Activated T-cell treated with anti-CD3 and anti-CD28 coated beads, Interleukin-2, amount 50 U/mL, for 48 hours (primary cell): ENCODE measurements around the gene SIRPA.

Experiments used
- DNase-seq, 2 experiments: peaks; one replicate each; pipeline ENCODE4 v3.0.0-alpha.2; 2020

Gene SIRPA

DNA sequence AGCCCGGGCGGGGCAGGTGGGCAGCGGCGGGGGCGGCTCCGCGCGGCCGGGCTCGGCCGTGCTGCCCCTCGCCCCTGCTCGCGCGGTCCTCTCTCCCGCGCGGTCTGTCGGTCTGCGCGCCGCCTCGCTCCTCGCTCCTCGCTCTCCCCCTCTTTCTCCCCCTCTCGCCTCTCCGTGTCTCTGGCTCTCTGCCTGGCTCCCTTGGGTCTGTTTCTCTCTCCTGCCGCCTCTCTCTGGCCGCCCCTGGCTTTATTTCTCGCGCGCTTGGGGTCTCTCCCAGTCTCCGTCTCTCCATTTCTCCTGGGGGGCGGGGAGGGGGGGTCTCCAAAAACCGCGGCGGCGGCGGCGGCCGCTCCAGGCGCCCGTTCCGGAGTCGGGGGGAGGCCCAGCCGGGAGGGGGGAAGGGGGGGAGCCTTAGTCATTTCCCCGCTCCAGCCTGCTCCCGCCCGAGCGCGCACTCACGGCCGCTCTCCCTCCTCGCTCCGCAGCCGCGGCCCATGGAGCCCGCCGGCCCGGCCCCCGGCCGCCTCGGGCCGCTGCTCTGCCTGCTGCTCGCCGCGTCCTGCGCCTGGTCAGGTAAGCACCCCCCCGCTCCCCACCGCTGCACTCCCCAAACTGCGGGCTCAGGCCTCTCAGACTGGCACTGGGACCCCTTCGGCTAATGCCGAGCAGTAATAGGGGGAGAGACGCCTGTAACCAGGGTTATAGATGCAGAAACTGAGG is at the start of gene SIRPA:
Gene SIRPA, plus strand, starts transcription at position 457 of the 723 bp plus-strand sequence. Its CDS starts 41 bp downstream, at position 498.
- DNase-seq, result no peak

GRCh38 chr20:1845701-1846100 is 49.5 kb upstream of the SIRPA start:
- DNase-seq, result no peak

GRCh38 chr20:1846341-1846740 is 48.9 kb upstream of the SIRPA start:
- no peak for DNase-seq

DNA sequence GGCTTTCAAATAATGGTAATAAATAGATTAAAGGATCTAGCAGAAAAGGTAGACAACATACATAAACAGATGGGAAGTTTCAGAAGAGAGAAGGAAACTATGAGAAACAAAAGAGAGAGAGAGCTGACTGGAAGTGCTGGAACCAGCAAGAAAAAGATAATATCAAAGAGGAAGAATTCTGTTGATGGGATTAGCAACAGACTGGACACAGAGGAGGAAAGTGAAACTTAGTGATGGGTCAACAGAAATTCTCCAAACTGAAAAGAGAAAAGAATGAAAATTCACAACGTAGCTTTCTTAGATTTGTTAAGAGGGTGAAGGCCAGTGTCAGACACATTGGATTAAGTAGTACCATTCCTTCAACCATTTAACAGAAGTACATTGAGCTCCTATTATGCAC is 48.3 kb upstream of the SIRPA start:
- no peak for DNase-seq

- DNase-seq, result no peak
Measured at GRCh38 chr20:1847780-1848179, 47.4 kb upstream of the SIRPA start.

- DNase-seq, result no peak
Measured at GRCh38 chr20:1848373-1848772, 46.8 kb upstream of the SIRPA start.

GRCh38 chr20:1851396-1851795 is 43.8 kb upstream of the SIRPA start:
- DNase-seq, result no peak

DNA sequence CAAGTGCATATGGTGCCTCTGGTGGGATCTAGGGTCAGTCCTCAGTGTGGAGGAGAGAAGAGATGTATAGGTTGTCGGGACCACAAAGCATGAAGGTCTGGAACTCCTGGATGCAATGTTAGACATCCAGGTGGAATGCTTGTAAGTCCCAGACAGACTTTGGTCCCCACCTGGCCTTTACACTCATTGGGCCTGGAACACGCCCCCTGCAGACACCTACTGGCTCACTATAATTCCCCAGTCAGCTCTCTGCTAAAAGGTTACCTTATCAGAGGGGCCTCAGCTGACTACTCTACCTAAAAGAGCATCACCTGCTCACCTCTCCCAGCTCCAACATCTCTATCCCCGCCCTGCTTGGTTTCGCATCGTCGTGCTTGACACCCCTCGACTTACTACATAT is 41.7 kb upstream of the SIRPA start:
- DNase-seq, result no peak

DNA sequence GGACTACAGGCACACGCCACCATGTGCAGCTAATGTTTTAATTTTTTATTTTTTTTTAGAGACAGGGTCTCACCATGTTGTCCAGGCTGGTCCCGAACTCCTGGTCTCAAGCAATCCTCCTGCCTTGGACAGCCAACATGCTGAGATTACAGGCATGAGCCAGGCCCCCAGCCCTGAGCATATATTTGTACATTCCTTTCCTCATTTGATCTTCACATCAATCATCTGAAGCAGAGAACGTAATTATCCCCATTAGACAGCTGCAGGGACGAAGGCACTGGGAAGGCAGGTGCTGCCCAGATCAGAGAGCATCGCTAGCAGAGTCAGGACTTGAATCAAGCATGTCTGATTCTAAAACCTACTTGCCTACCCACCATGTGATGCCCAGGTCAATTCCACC is 41.0 kb upstream of the SIRPA start:
- no peak for DNase-seq

GRCh38 chr20:1855109-1855508 is 40.1 kb upstream of the SIRPA start:
- DNase-seq, result no peak

DNA sequence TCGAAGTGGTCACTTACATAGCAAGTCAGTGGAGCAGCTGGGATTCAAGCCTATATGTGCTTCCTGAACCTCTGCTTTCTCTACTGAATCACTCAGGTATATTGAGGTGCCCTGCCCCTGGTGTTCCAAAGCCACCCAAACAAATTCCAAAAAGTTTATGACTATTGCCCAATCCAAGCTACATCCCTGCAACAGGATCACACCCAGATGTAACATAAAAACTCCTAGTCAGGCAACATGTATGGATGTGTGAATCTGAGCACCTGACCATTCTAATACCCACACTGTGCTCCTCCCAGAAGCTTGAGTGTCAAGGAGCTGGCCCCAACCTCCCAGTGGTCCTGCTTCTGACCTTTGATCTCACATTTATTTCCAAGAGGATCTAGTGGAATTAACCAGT is 39.5 kb upstream of the SIRPA start:
- DNase-seq, result no peak

- no peak for DNase-seq
Measured at GRCh38 chr20:1856424-1856823, 38.8 kb upstream of the SIRPA start.

GRCh38 chr20:1857466-1857865 is 37.7 kb upstream of the SIRPA start:
- no peak for DNase-seq

DNA sequence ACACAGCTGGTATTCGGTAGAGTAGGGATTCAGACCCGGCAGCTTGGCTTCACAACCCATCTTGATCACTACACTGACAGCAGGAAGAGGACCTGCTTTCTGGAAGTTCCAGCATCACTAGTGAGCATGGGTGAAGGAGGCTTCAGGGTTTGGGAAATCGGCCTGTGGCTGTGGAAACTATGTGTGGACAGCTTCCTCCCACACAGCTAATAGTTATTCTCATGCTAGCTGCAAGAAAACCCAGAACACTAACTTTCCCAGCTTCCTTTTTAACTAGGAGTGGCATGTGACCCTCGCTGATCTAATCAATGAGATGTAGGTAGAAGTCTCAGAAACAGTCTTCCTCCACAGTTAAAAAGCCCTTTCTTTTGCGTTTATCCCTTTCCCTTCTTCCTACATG is 36.3 kb upstream of the SIRPA start:
- DNase-seq, result no peak

DNA sequence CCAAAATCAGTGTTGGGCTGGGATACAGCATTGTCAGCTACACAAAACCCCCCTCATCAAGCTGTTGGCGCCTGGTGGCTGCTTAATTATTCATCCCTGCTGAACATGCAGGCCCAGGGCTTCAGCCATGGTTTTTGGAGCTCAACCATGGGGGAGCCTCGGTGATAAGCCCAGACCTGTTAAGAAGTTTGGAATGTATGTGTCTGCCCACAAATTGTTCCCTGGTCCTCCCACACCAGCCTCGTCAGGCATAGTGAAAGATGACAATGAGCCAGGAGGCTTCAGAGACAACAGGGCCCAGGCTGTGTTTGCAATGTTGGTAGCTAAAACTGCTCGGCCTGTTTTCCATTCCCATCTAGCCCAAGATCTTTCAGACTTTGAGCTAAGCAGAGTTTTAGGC is 34.8 kb upstream of the SIRPA start:
- no peak for DNase-seq

GRCh38 chr20:1861347-1861976 is 33.7 kb upstream of the SIRPA start:
- DNase-seq, result no peak

DNA sequence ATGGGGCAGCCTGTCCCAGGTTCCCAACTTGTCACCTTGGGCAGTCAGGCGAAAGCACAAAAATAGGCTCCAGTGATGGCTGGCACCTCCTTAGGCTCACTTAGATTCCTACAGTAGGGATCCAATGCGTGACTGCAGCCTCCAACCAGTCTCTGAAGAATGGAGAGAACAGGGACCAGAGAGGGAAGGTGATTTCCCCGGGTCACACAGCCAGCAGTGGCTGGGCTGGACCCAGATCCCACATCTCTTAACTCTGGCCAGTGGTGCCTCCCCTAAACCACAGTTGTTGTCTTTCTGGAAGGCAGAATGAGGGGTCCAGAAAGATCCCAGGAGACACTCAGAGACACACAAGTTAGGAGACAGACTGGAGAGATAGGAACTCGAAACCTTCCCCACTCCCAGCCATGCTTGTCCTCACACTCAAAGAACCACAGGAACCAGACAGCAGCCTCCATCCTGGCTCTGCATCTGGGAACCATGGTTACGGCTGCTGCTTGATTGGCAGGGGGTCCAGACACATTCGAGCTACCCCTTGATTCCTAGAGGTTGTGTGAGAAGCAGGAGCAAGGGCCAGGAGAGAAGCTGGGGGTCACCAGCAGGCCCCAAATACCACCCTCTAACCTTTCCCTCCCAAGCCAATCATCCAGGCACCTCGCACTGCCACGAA is 33.1 kb upstream of the SIRPA start:
- DNase-seq, result no peak

DNA sequence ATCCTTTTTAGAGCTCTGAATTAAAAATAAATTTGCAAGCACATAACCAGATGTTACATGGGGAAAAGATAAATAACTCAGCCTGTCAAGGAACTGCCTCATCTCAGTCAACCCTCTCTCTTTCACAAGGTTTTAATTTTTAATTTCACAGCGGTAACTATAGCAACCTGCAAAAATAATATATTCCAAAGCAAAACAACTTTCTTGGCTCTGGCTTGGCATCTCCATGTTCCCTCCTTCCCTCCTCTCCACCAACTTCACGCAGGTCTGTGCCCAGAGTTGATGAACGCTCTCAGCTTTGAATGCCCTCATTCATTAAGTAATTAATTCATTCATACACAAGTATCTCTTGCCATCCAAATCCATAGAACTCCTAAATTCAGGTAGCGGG is 32.5 kb upstream of the SIRPA start:
- no peak for DNase-seq

DNA sequence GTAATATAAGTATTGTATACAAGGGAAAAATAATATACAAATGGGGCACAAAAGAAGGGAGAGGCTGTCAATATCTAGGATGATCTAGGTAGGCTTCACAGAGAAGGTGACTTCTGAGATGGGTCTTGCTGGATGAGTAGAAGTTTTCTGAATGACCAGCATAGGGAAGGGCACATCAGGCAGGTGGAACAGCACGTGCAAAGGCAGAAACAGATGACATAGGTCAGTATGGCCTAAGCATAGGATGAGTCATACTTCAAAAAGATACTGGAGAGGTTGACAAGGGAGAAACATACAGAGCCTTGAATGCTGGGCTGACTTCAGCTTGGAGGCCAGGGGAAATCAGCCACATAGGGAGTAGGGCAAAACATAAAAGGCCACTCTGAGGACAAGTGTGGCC is 31.9 kb upstream of the SIRPA start:
- DNase-seq, result no peak

DNA sequence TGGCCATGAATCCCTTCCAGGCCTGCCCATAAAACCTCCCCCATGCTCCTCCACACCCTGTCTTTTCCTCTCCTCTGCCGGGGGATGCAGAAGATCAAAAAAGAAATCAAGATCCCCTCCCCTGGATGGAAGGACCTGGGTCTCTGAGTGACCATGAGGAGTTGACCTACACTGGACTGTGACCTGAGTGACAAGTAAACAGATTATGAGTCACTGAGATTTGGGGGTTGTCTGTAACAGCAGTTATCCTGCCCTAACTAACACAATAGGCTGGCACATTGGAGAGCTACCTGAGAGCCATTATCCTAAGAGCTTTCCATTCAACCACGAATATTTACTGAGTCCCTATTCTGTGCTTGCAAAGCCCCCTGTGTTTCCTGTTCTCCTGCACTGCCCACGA is 28.4 kb upstream of the SIRPA start:
- no peak for DNase-seq

DNA sequence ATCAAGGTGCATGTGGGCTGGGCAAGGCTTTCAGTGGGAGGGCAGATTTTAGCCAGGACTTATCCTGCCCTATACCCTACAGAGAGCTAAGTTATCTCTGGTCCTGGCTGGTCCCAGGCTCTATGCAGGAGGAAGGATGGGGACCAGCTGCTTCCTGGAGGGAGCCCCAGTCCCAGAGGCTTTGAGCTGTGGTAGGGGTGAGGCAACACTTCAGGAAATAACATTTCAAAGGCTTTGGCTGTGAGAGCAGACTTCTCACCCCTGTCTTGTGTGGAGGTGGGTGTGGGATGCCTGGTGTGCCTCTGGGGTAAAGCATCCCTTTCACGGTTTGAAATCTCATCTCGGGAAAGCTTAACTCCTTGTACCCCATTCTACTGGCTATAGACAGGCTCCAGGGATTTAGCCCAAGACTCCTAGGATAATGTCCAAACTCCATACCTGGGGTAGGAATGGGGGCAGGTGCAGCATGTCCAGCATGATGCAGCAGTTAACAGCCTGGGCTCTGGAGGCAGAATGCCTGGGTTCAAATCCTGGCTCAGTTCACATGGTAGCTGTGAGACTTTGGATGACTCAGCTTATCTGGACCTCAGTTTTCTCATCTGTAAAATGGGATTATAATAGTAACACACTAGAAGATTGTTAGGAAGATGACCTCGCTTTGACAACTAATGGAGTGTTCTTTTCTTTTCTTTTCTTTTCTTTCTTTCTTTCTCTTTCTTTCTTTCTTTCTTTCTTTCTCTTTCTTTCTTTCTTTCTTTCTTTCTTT is 27.5 kb upstream of the SIRPA start:
- no peak for DNase-seq

- DNase-seq, result no peak
Measured at GRCh38 chr20:1868856-1869255, 26.4 kb upstream of the SIRPA start.

- DNase-seq, result no peak
Measured at GRCh38 chr20:1870323-1870722, 24.9 kb upstream of the SIRPA start.
